Type B pancreatic cell (in vitro differentiated cells): ENCODE measurements around the gene TRIP10. TPM values are rescaled to one million over a fixed set of nuclear protein-coding genes. Genes with fewer than 3 reads are reported as not detected.

Experiments
- DNase-seq: peaks from one replicate; pipeline ENCODE4 v3.0.0; 2021; ENCODE audit warnings: mixed read lengths; ENCODE audit not compliant: unreplicated experiment; ENCODE audit errors: extremely low spot score
- H3K27ac Mint-ChIP-seq: 2 replicates; pipeline ENCODE4 v1.8.0; 2021; ENCODE audit warnings: mild to moderate bottlenecking, mixed read lengths
- H3K27me3 Mint-ChIP-seq: 2 replicates; pipeline ENCODE4 v1.8.0; 2021; ENCODE audit warnings: mixed read lengths
- H3K36me3 Mint-ChIP-seq: 2 replicates; pipeline ENCODE4 v1.8.0; 2021; ENCODE audit warnings: mixed read lengths
- H3K4me1 Mint-ChIP-seq: one replicate; pipeline ENCODE4 v1.8.0; 2021; ENCODE audit warnings: mixed read lengths; ENCODE audit not compliant: unreplicated experiment
- H3K4me3 Mint-ChIP-seq: 2 replicates; pipeline ENCODE4 v1.8.0; 2021; ENCODE audit warnings: mild to moderate bottlenecking, mixed read lengths
- H3K9me3 Mint-ChIP-seq: 2 replicates; pipeline ENCODE4 v1.8.0; 2021; ENCODE audit warnings: mixed read lengths
- CTCF ChIP-seq: fragments of 200-600 bp; sonication (generic); conservative IDR thresholded peaks from 2 replicates; pipeline ENCODE4 v1.5.0; 2021; ENCODE audit warnings: antibody characterized with exemption, mild to moderate bottlenecking
- total RNA-seq: library from RNA; stranded (reverse); gene quantifications from 2 replicates; pipeline ENCODE4 v1.2.1, GENCODE V29; 2021; ENCODE audit warnings: low replicate concordance

Gene TRIP10
- total RNA-seq, 1 donor from 2014 or later: 35.1 TPM

GRCh38 chr19:6752256-6753177 is 13.0 kb downstream of the TRIP10 start:
- H3K27ac Mint-ChIP-seq: peak overlapping the region; percentile 90

GRCh38 chr19:6753178-6754031 is 13.9 kb downstream of the TRIP10 start:
- peaks cover 11% of the 10 kb centered on the region for H3K36me3 Mint-ChIP-seq
- peak; percentile 81 for DNase-seq
- peak; percentile 45 for TF ChIP-seq CTCF
- peaks cover 4% of the 10 kb centered on the region for H3K4me1 Mint-ChIP-seq
- peak overlapping the region; percentile 90 for H3K27ac Mint-ChIP-seq
- H3K27me3 Mint-ChIP-seq: no peaks in the 10 kb centered on the region
- peak overlapping the region; percentile 84 for H3K4me3 Mint-ChIP-seq
- H3K9me3 Mint-ChIP-seq: no peaks in the 10 kb centered on the region

More at GRCh38 chr19:6752256-6753177, 13.0 kb downstream of the TRIP10 start:
- peaks cover 17% of the 10 kb centered on the region for H3K36me3 Mint-ChIP-seq
- H3K27me3 Mint-ChIP-seq: no peaks in the 10 kb centered on the region
- TF ChIP-seq CTCF: no peak
- peak; percentile 74 for DNase-seq
- peak overlapping the region; percentile 84 for H3K4me3 Mint-ChIP-seq
- no peaks in the 10 kb centered on the region for H3K9me3 Mint-ChIP-seq
- H3K4me1 Mint-ChIP-seq: peaks cover 4% of the 10 kb centered on the region

GRCh38 chr19:6754136-6754535 is 14.7 kb downstream of the TRIP10 start:
- DNase-seq: no peak
- H3K4me1 Mint-ChIP-seq: peaks cover 4% of the 10 kb centered on the region
- H3K36me3 Mint-ChIP-seq: peaks cover 11% of the 10 kb centered on the region

GRCh38 chr19:6754653-6755463 is 15.4 kb downstream of the TRIP10 start:
- no peak overlapping the region for H3K4me3 Mint-ChIP-seq
- peak overlapping the region; percentile 11 for H3K27ac Mint-ChIP-seq
- H3K9me3 Mint-ChIP-seq: no peaks in the 10 kb centered on the region
- no peak for TF ChIP-seq CTCF
- H3K4me1 Mint-ChIP-seq: peaks cover 4% of the 10 kb centered on the region
- DNase-seq: no peak
- no peaks in the 10 kb centered on the region for H3K27me3 Mint-ChIP-seq
- H3K36me3 Mint-ChIP-seq: peaks cover 4% of the 10 kb centered on the region

More at GRCh38 chr19:6754136-6754535, 14.7 kb downstream of the TRIP10 start:
- no peak for TF ChIP-seq CTCF
- no peaks in the 10 kb centered on the region for H3K27me3 Mint-ChIP-seq
- H3K9me3 Mint-ChIP-seq: no peaks in the 10 kb centered on the region
- H3K27ac Mint-ChIP-seq: no peak overlapping the region
- no peak overlapping the region for H3K4me3 Mint-ChIP-seq

GRCh38 chr19:6760606-6761005 is 21.1 kb downstream of the TRIP10 start:
- no peak for TF ChIP-seq CTCF
- no peak for DNase-seq
- no peaks in the 10 kb centered on the region for H3K36me3 Mint-ChIP-seq
- no peaks in the 10 kb centered on the region for H3K4me1 Mint-ChIP-seq
- H3K27ac Mint-ChIP-seq: no peak overlapping the region
- no peaks in the 10 kb centered on the region for H3K9me3 Mint-ChIP-seq
- H3K27me3 Mint-ChIP-seq: peaks cover 3% of the 10 kb centered on the region
- no peak overlapping the region for H3K4me3 Mint-ChIP-seq
